HG02588 (cell line): Measurements from ENCODE around the gene HOOK1.

Experiments used
- ATAC-seq: cut with Tn5 transposase; IDR thresholded peaks from one replicate; pipeline ENCODE4 v1.9.1; 2021; ENCODE audit warnings: mild to moderate bottlenecking, moderate library complexity; ENCODE audit not compliant: unreplicated experiment

The HOOK1 gene

GRCh38 chr1:59814901-59815825 is at the start of gene HOOK1:
TSS of gene HOOK1 (plus strand) at chr1:59814949. CDS start at chr1:59815118, 169 bp downstream.
- no peak for ATAC-seq

- no peak for ATAC-seq
Observed at GRCh38 chr1:59765011-59765730, 49.6 kb upstream of the HOOK1 start.

- ATAC-seq, result no peak
Observed at GRCh38 chr1:59766227-59766855, 48.4 kb upstream of the HOOK1 start.

- ATAC-seq, result no peak
Observed at GRCh38 chr1:59767119-59767518, 47.6 kb upstream of the HOOK1 start.

- ATAC-seq, result no peak
Observed at GRCh38 chr1:59768792-59769735, 45.7 kb upstream of the HOOK1 start.

- no peak for ATAC-seq
Observed at GRCh38 chr1:59769736-59770095, 45.0 kb upstream of the HOOK1 start.

- no peak for ATAC-seq
Observed at GRCh38 chr1:59771361-59771760, 43.4 kb upstream of the HOOK1 start.

GRCh38 chr1:59775480-59775879 is 39.3 kb upstream of the HOOK1 start:
- ATAC-seq, result no peak

- ATAC-seq, result no peak
Observed at GRCh38 chr1:59776960-59777852, 37.5 kb upstream of the HOOK1 start.

- ATAC-seq, result no peak
Observed at GRCh38 chr1:59779949-59780348, 34.8 kb upstream of the HOOK1 start.

GRCh38 chr1:59788825-59789224 is 25.9 kb upstream of the HOOK1 start:
- ATAC-seq, result no peak

GRCh38 chr1:59798600-59798999 is 16.1 kb upstream of the HOOK1 start:
- ATAC-seq, result no peak

GRCh38 chr1:59803458-59804038 is 11.2 kb upstream of the HOOK1 start:
- no peak for ATAC-seq

- no peak for ATAC-seq
Observed at GRCh38 chr1:59804301-59804700, 10.4 kb upstream of the HOOK1 start.

- no peak for ATAC-seq
Observed at GRCh38 chr1:59805554-59805953, 9.2 kb upstream of the HOOK1 start.

- ATAC-seq, result peak; percentile 97
Observed at GRCh38 chr1:59814180-59814900, 409 bp upstream of the HOOK1 start.

GRCh38 chr1:59815892-59816291 is 1.1 kb downstream of the HOOK1 start:
- ATAC-seq, result no peak

- no peak for ATAC-seq
Observed at GRCh38 chr1:59816318-59816878, 1.6 kb downstream of the HOOK1 start.
